ENCODE results near the gene INPP4A.
A peak's percentile ranks its signal among the peaks of the same experiment; 100 is the strongest.
"Not testable (repeated sequence)": the region's sequence is repeated elsewhere in the genome, so short reads cannot be mapped to it uniquely, and the experiment has no call there.

INPP4A gene

GRCh38 chr2:98444436-98445176 is at the start of gene INPP4A:
TSS of gene INPP4A (plus strand) at chr2:98444858. CDS start at chr2:98520049, 75,191 bp downstream.
- in situ Hi-C loops (cut with HindIII; ENCODE audit: low pct_ligation_motif_present, low pct_unique_long_range_greater_than_20kb, low sequenced_read_pairs): no loop called here
- DNase-seq: peak; percentile 72

DNA sequence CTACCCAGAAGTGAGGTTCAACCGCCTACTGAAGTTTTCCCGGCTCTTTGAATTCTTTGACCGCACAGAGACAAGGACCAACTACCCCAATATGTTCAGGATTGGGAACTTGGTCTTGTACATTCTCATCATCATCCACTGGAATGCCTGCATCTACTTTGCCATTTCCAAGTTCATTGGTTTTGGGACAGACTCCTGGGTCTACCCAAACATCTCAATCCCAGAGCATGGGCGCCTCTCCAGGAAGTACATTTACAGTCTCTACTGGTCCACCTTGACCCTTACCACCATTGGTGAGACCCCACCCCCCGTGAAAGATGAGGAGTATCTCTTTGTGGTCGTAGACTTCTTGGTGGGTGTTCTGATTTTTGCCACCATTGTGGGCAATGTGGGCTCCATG is 48.7 kb upstream of the INPP4A start:
- DNase-seq: no peak
- in situ Hi-C loops (cut with HindIII; ENCODE audit: low pct_ligation_motif_present, low pct_unique_long_range_greater_than_20kb, low sequenced_read_pairs): no loop called here

- no peak for DNase-seq
- in situ Hi-C loops (cut with HindIII; ENCODE audit: low pct_ligation_motif_present, low pct_unique_long_range_greater_than_20kb, low sequenced_read_pairs): no loop called here
Measured at GRCh38 chr2:98396745-98397355, 47.8 kb upstream of the INPP4A start.

GRCh38 chr2:98399140-98399539 is 45.5 kb upstream of the INPP4A start:
- in situ Hi-C loops (cut with HindIII; ENCODE audit: low pct_ligation_motif_present, low pct_unique_long_range_greater_than_20kb, low sequenced_read_pairs): no loop called here
- no peak for DNase-seq

- in situ Hi-C loops (cut with HindIII; ENCODE audit: low pct_ligation_motif_present, low pct_unique_long_range_greater_than_20kb, low sequenced_read_pairs): no loop called here
- DNase-seq: no peak
Measured at GRCh38 chr2:98403878-98404277, 40.8 kb upstream of the INPP4A start.

- in situ Hi-C loops (cut with HindIII; ENCODE audit: low pct_ligation_motif_present, low pct_unique_long_range_greater_than_20kb, low sequenced_read_pairs): no loop called here
- DNase-seq: no peak
Measured at GRCh38 chr2:98404556-98405250, 40.0 kb upstream of the INPP4A start.

- in situ Hi-C loops (cut with HindIII; ENCODE audit: low pct_ligation_motif_present, low pct_unique_long_range_greater_than_20kb, low sequenced_read_pairs): no loop called here
- no peak for DNase-seq
Measured at GRCh38 chr2:98405301-98405700, 39.4 kb upstream of the INPP4A start.

GRCh38 chr2:98408155-98408554 is 36.5 kb upstream of the INPP4A start:
- DNase-seq: no peak
- in situ Hi-C loops (cut with HindIII; ENCODE audit: low pct_ligation_motif_present, low pct_unique_long_range_greater_than_20kb, low sequenced_read_pairs): no loop called here

- peak; percentile 77 for DNase-seq
- in situ Hi-C loops (cut with HindIII; ENCODE audit: low pct_ligation_motif_present, low pct_unique_long_range_greater_than_20kb, low sequenced_read_pairs): no loop called here
Measured at GRCh38 chr2:98412751-98413458, 31.8 kb upstream of the INPP4A start.

DNA sequence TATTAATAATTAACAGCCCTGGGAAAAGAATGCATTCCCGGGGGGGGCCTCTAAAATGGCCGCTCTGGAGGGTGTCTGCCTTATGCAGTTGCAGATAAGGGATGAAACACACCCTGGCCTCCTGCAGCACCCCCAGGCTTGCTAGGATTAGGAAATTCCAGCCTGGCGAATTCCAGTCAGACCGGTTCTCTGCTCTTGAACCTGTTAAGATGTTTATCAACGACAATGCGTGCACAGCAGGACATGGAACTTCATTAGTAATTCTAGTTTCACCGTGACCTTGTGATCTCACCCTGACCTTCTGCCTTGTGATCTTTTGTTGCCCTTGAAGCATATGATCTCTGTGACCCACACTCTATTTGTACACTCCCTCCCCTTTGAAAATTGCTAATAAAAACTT is 30.4 kb upstream of the INPP4A start:
- in situ Hi-C loops (cut with HindIII; ENCODE audit: low pct_ligation_motif_present, low pct_unique_long_range_greater_than_20kb, low sequenced_read_pairs); DNase-seq: not testable (repeated sequence)

- DNase-seq; in situ Hi-C loops (cut with HindIII; ENCODE audit: low pct_ligation_motif_present, low pct_unique_long_range_greater_than_20kb, low sequenced_read_pairs): not testable (repeated sequence)
Measured at GRCh38 chr2:98415719-98416248, 28.9 kb upstream of the INPP4A start.

DNA sequence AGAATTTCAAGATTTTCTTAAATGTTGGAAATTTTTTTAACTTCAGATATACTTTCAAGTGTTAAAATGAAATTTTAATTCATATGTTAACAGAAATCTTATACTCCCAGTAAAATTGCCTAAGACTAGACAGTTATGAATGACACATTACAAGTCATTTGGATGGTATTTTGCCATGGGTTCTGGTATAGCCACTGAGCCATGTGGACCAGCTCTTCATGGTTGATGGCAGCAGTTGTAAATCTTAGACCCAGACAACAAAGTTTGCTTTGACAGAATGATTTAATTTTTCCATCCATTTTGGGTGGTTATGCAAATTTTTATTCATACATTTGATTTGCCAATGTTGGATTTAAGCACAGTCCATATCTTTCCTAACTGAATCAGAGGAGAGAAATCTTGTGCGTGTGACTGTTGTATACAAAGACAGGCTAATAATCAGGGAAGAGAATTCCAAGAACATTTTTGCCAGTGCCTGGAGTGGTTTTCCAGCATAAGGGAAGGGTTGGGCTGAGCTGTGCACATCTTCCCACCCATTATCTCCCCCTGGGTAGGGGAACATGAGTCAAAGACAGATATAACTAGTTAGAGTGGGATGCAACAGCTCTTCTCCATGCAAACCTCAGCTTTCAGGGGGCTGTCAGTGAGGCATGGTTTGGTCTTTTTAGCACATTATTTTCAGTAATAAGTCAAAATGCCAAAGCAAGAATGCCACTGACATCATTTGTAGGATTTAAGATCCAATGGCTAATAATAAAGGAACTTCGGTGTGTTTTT is 28.1 kb upstream of the INPP4A start:
- in situ Hi-C loops (cut with HindIII; ENCODE audit: low pct_ligation_motif_present, low pct_unique_long_range_greater_than_20kb, low sequenced_read_pairs): no loop called here
- DNase-seq: no peak

DNA sequence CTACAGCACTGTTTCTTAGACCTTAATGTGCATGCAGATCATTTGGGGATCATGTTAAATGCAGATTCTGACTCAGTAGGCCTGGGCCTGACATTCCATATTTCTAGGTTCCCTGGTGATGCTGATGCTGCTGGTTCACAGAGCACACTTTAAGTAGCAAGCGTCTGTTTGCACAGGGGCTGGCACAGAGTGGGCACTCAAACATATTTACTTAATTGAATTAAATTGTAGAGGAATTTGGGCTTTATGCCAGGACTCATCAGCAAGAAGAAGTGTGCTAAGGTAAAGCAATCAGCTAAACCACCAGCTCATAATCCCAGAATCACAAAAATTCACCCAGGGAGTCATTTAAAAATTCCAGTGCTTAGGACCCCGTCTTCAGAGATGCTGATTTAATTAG is 25.1 kb upstream of the INPP4A start:
- in situ Hi-C loops (cut with HindIII; ENCODE audit: low pct_ligation_motif_present, low pct_unique_long_range_greater_than_20kb, low sequenced_read_pairs): no loop called here

GRCh38 chr2:98419977-98420725 is 24.5 kb upstream of the INPP4A start:
- in situ Hi-C loops (cut with HindIII; ENCODE audit: low pct_ligation_motif_present, low pct_unique_long_range_greater_than_20kb, low sequenced_read_pairs): no loop called here
- DNase-seq: no peak

More for the DNA sequence above, 25.1 kb upstream of the INPP4A start:
- DNase-seq: no peak

GRCh38 chr2:98422449-98422848 is 22.2 kb upstream of the INPP4A start:
- in situ Hi-C loops (cut with HindIII; ENCODE audit: low pct_ligation_motif_present, low pct_unique_long_range_greater_than_20kb, low sequenced_read_pairs): no loop called here
- no peak for DNase-seq

- in situ Hi-C loops (cut with HindIII; ENCODE audit: low pct_ligation_motif_present, low pct_unique_long_range_greater_than_20kb, low sequenced_read_pairs): no loop called here
- DNase-seq: no peak
Measured at GRCh38 chr2:98426771-98427170, 17.9 kb upstream of the INPP4A start.

- in situ Hi-C loops (cut with HindIII; ENCODE audit: low pct_ligation_motif_present, low pct_unique_long_range_greater_than_20kb, low sequenced_read_pairs): no loop called here
- DNase-seq: no peak
Measured at GRCh38 chr2:98432145-98432544, 12.5 kb upstream of the INPP4A start.

All from ACHN (cell line).